SK-N-MC (cell line): ENCODE measurements around the gene KLK11.

ENCODE experiments used
- EZH2 ChIP-seq: fragments of 200-600 bp; sonication (generic); IDR thresholded peaks from one replicate; pipeline ENCODE4 v1.6.1; 2017; ENCODE audit warnings: antibody characterized with exemption
- FOXP2 ChIP-seq: optimal IDR thresholded peaks from 2 replicates; pipeline ENCODE3; 2011; ENCODE audit warnings: mild to moderate bottlenecking, moderate library complexity; ENCODE audit not compliant: insufficient read depth; ENCODE audit errors: extremely low read length, control extremely low read depth

DNA sequence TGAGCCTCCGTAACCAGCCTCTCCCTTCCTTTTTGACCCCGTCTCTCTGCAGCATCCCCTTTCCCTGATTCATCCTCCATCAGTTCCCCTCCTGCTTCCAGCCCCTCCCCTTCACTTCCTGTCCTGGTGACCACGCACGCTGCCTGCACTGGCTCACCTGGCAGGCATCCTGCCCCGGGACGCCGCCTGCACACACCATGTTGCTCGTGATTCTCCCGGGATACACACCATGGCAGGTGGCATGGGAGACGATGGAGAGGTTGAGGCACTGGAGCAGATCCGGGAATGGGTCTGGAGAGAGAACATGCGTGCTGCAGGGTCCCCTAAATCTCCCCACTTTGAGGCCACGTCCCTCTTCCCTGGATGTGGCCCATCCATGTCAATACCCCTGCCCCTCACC, 4.2 kb upstream of the KLK11 start:
- TF ChIP-seq EZH2 (no peak), FOXP2 (no peak)
